CD4-positive, alpha-beta T cell treated with Interferon gamma for 1 hour (primary cell): ENCODE data around the gene CDX1.

Experiments used
- DNase-seq: peaks from one replicate; pipeline ENCODE4 v3.0.0-alpha.2; 2020

CDX1 gene

GRCh38 chr5:150163547-150164059 is 3.0 kb upstream of the CDX1 start:
- no peak for DNase-seq

DNA sequence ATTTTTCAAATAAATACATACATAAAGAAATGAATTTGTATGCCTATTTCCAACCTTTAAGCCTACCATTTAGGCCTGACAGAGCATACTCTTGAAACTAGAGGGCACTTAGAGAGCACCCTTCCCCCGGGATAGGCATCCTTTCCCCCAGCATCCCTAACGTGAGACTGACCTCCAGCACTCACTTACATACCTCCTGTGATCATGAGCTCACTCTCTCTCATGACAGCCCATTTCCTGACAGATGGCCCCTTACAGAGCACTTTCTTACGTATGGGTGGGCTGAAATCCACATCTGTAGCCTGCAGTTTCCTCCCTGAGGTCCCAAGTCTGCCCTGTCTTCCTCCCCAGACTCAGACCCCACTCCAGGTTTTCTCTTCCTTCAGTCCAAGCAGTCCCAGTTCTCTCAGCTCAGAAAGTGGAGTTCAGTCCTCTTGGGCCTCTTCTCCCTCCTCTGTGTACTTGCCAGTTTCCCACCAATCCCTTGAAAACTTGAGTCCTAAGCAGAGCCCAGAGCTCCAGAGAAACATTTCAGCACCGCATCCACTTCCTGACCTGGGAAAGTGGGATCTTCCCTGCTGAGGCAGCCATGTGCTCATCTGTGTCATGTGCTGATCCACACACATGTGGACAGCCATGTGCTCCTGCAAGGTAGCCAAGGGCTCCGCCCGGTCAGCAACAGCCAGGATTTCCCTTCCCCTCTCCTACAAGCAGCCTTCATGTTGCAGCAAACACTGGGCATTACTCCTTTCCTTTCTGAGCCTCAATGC is 2.2 kb upstream of the CDX1 start:
- no peak for DNase-seq

DNA sequence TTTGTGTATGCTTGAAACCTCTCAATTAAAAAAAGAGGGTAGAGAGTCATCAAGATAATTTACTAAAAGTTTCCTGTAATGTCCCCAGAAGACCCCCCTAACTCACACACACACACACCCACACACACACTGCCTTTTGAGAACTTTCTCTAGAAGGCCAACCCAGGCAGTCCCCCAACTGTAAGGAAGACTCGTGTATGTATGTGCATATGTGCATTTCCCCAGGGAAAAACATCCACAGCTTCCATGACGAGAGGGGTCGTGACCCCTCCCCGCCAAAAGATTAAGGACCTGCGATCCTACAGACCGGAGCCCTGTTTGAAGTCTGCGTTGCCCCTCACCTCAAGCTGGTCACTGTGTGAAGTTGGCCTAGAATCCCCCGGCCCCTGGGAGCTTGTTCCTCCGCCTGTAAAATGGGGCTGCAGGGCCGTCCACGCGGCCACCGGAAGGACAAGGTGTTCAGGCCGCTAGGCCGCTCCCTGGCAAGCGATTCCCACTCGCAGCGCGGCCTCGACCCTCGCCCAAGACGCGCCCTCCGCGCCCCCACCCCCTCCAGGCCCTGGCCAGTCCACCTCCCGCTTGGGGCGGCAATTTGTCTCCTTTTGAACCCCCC is 435 bp upstream of the CDX1 start:
- DNase-seq, result no peak

GRCh38 chr5:150167512-150167850 is 903 bp downstream of the CDX1 start:
- no peak for DNase-seq

GRCh38 chr5:150167908-150168307 is 1.3 kb downstream of the CDX1 start:
- no peak for DNase-seq

GRCh38 chr5:150168864-150169263 is 2.3 kb downstream of the CDX1 start:
- DNase-seq, result no peak

- DNase-seq, result no peak
Measured at GRCh38 chr5:150172145-150172544, 5.6 kb downstream of the CDX1 start.

DNA sequence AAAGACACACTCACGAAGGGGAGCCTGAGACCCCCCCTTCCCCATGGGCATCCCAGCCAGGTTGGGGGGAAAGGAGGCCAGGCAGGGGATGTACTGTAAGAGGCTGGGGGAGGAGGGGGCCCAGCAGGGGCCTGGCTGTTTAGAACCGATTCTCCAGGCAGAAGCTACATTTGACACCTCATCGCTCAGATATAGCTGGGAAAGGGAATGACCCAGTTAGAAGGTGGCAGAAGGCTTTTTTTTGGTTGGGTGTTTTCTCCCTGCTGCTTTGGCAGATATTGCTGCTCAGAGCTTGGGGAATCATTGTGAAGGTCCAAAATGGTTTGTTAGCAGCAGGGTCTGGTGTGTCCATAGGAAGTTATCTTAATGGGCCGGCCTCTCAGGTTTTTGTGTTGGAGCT is 6.0 kb downstream of the CDX1 start:
- no peak for DNase-seq

- DNase-seq, result no peak
Measured at GRCh38 chr5:150173161-150173560, 6.6 kb downstream of the CDX1 start.

GRCh38 chr5:150174285-150174684 is 7.7 kb downstream of the CDX1 start:
- DNase-seq, result no peak

DNA sequence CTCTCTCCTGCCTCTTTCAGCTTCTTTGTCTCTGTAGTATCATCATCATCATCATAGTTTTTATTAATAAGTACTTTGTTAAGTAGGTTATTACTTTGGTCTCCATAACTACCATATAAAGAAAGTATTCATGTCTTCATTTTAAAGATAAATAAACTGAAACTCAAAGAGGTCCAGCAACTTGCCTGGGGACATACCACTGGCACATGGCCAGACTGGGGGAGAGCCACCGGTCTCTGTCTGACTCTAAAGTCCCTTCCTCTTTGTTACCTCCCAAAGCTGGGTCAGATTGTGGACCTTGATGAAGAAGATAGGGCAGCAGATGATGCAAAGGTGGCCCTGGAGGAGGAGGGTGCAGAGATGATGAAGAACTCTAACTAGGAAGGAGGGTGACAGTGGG is 8.5 kb downstream of the CDX1 start:
- DNase-seq, result no peak

DNA sequence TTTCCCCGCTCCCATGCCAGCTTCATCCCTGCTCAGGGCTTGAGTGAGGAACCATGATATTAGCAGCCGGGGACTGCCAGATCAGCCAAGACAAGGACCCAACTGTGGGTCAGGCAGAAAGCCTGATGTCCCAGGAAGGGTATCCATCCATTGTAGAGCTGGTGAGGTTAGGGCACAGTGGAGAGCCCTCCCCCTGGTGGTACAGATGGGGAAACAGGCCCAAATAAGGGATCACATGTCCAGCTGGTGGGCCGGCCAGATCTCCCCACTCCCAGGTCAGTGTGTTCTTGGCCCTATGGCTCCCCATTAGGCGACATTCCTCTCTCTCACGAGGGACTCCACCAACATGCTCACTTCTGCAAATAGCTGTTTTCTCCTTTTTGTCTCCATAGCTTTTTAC is 9.0 kb downstream of the CDX1 start:
- no peak for DNase-seq

GRCh38 chr5:150176745-150177477 is 10.3 kb downstream of the CDX1 start:
- no peak for DNase-seq

- DNase-seq, result no peak
Measured at GRCh38 chr5:150177721-150178120, 11.1 kb downstream of the CDX1 start.

- DNase-seq, result no peak
Measured at GRCh38 chr5:150178262-150178661, 11.7 kb downstream of the CDX1 start.

- no peak for DNase-seq
Measured at GRCh38 chr5:150179019-150179620, 12.5 kb downstream of the CDX1 start.

GRCh38 chr5:150180241-150181026 is 13.9 kb downstream of the CDX1 start:
- DNase-seq, result no peak

GRCh38 chr5:150181027-150181426 is 14.4 kb downstream of the CDX1 start:
- DNase-seq, result no peak

- DNase-seq, result no peak
Measured at GRCh38 chr5:150181766-150182545, 15.4 kb downstream of the CDX1 start.

DNA sequence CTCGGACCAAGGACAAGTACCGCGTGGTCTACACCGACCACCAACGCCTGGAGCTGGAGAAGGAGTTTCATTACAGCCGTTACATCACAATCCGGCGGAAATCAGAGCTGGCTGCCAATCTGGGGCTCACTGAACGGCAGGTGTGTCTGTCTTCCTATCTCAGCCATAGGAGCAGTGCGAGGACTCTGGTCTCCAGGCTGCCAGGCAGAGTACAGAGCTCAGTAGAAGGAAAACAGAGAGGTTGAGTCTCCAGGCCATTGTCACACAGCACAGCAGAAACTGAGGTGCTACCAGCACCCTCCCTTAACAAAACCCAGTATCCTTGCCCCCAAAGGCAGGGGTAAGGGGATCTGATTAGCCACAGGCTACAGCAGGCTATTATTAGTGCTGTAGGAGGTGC is 16.2 kb downstream of the CDX1 start:
- no peak for DNase-seq

DNA sequence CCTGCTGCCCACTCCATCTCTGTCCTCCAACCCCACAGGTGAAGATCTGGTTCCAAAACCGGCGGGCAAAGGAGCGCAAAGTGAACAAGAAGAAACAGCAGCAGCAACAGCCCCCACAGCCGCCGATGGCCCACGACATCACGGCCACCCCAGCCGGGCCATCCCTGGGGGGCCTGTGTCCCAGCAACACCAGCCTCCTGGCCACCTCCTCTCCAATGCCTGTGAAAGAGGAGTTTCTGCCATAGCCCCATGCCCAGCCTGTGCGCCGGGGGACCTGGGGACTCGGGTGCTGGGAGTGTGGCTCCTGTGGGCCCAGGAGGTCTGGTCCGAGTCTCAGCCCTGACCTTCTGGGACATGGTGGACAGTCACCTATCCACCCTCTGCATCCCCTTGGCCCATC is 16.9 kb downstream of the CDX1 start:
- DNase-seq, result no peak

GRCh38 chr5:150184006-150184405 is 17.4 kb downstream of the CDX1 start:
- no peak for DNase-seq
